Measurements from ENCODE around the gene CFAP99.

The CFAP99 gene

DNA sequence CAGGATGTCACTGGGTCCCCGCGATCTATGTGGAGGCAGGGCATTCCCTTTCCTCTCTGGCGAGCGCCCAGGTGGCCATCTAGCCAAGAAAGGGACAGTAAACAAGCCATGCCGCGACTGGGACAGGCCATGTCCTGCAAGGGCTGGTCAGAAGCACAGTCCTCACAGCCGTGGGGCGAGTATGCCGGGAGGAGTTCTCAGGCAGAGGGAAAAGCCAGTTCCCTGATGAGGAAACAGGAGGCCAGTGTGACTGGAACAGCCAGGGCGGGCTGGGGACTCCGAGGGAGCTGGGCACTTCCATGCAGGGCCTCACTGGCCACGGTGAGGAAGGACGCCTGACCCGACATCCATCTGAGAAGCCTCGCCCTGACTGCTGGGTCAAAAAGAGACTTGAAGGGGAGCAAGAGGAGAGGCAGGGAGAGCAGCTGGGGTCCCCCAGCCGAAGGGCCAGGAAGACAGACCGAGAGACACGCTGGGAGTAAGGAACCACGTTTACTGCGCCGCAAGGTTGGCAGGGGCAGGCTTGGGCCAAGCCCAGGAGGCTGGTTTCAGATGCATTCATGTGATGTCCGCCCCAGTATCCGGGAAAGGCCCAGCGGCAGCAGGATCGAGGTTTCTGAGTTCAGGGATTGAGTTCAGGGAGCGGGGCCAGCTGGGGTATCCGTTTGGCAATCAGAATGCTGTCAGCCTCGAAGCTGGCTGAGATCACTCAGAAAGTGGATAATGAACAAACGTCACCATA is 15.0 kb downstream of the CFAP99 start:
- ATAC-seq = no peak
- TF ChIP-seq ISL1 (CRISPR knock-in tag; IDR thresholded peaks at IDR 0.05) (no peak), TSHZ2 (CRISPR knock-in tag; IDR thresholded peaks at IDR 0.05) (no peak), OSR1 (CRISPR knock-in tag; IDR thresholded peaks at IDR 0.05) (no peak), ZNF70 (CRISPR knock-in tag; IDR thresholded peaks at IDR 0.05) (no peak), ZFP3 (CRISPR knock-in tag; IDR thresholded peaks at IDR 0.05) (no peak), GLIS3 (CRISPR knock-in tag; IDR thresholded peaks at IDR 0.05) (no peak), ESRRG (CRISPR knock-in tag; IDR thresholded peaks at IDR 0.05) (no peak), ZFP30 (CRISPR knock-in tag; IDR thresholded peaks at IDR 0.05) (no peak), SNAI2 (CRISPR knock-in tag; IDR thresholded peaks at IDR 0.05) (no peak), BACH2 (CRISPR knock-in tag; IDR thresholded peaks at IDR 0.05; ENCODE audit: borderline replicate concordance) (no peak), RARB (CRISPR knock-in tag; IDR thresholded peaks at IDR 0.05) (no peak), ZC3H10 (CRISPR knock-in tag; IDR thresholded peaks at IDR 0.05) (no peak), TOX (CRISPR knock-in tag; IDR thresholded peaks at IDR 0.05; ENCODE audit: borderline replicate concordance) (no peak)
- TF ChIP-seq, protein P1, sequence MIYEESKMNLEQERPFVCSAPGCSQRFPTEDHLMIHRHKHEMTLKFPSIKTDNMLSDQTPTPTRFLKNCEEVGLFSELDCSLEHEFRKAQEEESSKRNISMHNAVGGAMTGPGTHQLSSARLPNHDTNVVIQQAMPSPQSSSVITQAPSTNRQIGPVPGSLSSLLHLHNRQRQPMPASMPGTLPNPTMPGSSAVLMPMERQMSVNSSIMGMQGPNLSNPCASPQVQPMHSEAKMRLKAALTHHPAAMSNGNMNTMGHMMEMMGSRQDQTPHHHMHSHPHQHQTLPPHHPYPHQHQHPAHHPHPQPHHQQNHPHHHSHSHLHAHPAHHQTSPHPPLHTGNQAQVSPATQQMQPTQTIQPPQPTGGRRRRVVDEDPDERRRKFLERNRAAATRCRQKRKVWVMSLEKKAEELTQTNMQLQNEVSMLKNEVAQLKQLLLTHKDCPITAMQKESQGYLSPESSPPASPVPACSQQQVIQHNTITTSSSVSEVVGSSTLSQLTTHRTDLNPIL (CRISPR knock-in tag; IDR thresholded peaks at IDR 0.05; ENCODE audit: low read depth) = no peak
- TF ChIP-seq, protein P2, sequence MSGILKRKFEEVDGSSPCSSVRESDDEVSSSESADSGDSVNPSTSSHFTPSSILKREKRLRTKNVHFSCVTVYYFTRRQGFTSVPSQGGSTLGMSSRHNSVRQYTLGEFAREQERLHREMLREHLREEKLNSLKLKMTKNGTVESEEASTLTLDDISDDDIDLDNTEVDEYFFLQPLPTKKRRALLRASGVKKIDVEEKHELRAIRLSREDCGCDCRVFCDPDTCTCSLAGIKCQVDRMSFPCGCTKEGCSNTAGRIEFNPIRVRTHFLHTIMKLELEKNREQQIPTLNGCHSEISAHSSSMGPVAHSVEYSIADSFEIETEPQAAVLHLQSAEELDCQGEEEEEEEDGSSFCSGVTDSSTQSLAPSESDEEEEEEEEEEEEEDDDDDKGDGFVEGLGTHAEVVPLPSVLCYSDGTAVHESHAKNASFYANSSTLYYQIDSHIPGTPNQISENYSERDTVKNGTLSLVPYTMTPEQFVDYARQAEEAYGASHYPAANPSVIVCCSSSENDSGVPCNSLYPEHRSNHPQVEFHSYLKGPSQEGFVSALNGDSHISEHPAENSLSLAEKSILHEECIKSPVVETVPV (CRISPR knock-in tag; IDR thresholded peaks at IDR 0.05) = no peak
- TF ChIP-seq, protein P3, sequence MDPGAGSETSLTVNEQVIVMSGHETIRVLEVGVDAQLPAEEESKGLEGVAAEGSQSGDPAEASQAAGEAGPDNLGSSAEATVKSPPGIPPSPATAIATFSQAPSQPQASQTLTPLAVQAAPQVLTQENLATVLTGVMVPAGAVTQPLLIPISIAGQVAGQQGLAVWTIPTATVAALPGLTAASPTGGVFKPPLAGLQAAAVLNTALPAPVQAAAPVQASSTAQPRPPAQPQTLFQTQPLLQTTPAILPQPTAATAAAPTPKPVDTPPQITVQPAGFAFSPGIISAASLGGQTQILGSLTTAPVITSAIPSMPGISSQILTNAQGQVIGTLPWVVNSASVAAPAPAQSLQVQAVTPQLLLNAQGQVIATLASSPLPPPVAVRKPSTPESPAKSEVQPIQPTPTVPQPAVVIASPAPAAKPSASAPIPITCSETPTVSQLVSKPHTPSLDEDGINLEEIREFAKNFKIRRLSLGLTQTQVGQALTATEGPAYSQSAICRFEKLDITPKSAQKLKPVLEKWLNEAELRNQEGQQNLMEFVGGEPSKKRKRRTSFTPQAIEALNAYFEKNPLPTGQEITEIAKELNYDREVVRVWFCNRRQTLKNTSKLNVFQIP (CRISPR knock-in tag; IDR thresholded peaks at IDR 0.05; ENCODE audit: borderline replicate concordance, low read depth) = no peak

GRCh38 chr4:2434420-2434819 is 15.7 kb downstream of the CFAP99 start:
- no peak for ATAC-seq
- TF ChIP-seq, protein P4, sequence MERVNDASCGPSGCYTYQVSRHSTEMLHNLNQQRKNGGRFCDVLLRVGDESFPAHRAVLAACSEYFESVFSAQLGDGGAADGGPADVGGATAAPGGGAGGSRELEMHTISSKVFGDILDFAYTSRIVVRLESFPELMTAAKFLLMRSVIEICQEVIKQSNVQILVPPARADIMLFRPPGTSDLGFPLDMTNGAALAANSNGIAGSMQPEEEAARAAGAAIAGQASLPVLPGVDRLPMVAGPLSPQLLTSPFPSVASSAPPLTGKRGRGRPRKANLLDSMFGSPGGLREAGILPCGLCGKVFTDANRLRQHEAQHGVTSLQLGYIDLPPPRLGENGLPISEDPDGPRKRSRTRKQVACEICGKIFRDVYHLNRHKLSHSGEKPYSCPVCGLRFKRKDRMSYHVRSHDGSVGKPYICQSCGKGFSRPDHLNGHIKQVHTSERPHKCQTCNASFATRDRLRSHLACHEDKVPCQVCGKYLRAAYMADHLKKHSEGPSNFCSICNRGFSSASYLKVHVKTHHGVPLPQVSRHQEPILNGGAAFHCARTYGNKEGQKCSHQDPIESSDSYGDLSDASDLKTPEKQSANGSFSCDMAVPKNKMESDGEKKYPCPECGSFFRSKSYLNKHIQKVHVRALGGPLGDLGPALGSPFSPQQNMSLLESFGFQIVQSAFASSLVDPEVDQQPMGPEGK (CRISPR knock-in tag; IDR thresholded peaks at IDR 0.05; ENCODE audit: borderline replicate concordance) = no peak
- TF ChIP-seq OSR1 (CRISPR knock-in tag; IDR thresholded peaks at IDR 0.05) (no peak), ARNTL (CRISPR knock-in tag; IDR thresholded peaks at IDR 0.05; ENCODE audit: borderline replicate concordance, low read depth) (no peak), ESRRG (CRISPR knock-in tag; IDR thresholded peaks at IDR 0.05) (no peak), ZNF565 (CRISPR knock-in tag; conservative IDR thresholded peaks at IDR 0.05; ENCODE audit: low read depth) (no peak), TCF4 (CRISPR knock-in tag; IDR thresholded peaks at IDR 0.05; ENCODE audit: borderline replicate concordance) (no peak), PPARA (CRISPR knock-in tag; IDR thresholded peaks at IDR 0.05; ENCODE audit: borderline replicate concordance) (no peak), RARB (CRISPR knock-in tag; IDR thresholded peaks at IDR 0.05) (no peak)
- TF ChIP-seq, protein P1 (CRISPR knock-in tag; IDR thresholded peaks at IDR 0.05; ENCODE audit: low read depth) = no peak

All from SK-N-SH treated with all-trans-retinoic acid at 6 μM for 48 hours (cell line).